Naive B cell (primary cell): Measurements from ENCODE around the gene NUDCD3. TPM values are rescaled to one million over a fixed set of nuclear protein-coding genes. Genes with fewer than 3 reads are reported as not detected.

Source experiments
- ATAC-seq, 2 donors: fragments of 150-1000 bp; cut with Tn5 transposase; 2 replicates each; pipeline ENCODE4 v1.10.0; 2021; ENCODE audit warnings: low read depth in 2 of 2, mild to moderate bottlenecking in 2 of 2, moderate library complexity in 2 of 2
- DNase-seq: peaks from one replicate; pipeline ENCODE4 v3.0.0; 2022
- H3K27ac Mint-ChIP-seq, 6 donors: one replicate each; pipeline ENCODE4 v1.8.0; 2020 to 2022; ENCODE audit warnings: mild to moderate bottlenecking in 6 of 6, mixed read lengths in 6 of 6, moderate library complexity in 5 of 6, inconsistent platforms in 2 of 6
- H3K27me3 Mint-ChIP-seq, 3 donors: one replicate each; pipeline ENCODE4 v1.8.0; 2021 to 2022; ENCODE audit warnings: mixed read lengths in 3 of 3, mild to moderate bottlenecking in 1 of 3
- H3K36me3 Mint-ChIP-seq, 2 donors: one replicate each; pipeline ENCODE4 v1.8.0; 2020 to 2022; ENCODE audit warnings: mixed read lengths in 2 of 2, inconsistent platforms in 1 of 2, mild to moderate bottlenecking in 1 of 2
- H3K4me1 Mint-ChIP-seq, 3 donors: one replicate each; pipeline ENCODE4 v1.8.0; 2020 to 2022; ENCODE audit warnings: mixed read lengths in 3 of 3, inconsistent platforms in 1 of 3, mild to moderate bottlenecking in 1 of 3, moderate library complexity in 1 of 3
- H3K4me3 Mint-ChIP-seq, 8 donors: one replicate each; pipeline ENCODE4 v1.8.0; 2020 to 2022; ENCODE audit warnings: mild to moderate bottlenecking in 8 of 8, mixed read lengths in 8 of 8, moderate library complexity in 8 of 8, inconsistent platforms in 2 of 8
- H3K9me3 Mint-ChIP-seq, 7 donors: one replicate each; pipeline ENCODE4 v1.8.0; 2020 to 2022; ENCODE audit warnings: mixed read lengths in 7 of 7, mild to moderate bottlenecking in 5 of 7, inconsistent platforms in 2 of 7, moderate library complexity in 1 of 7
- polyA plus RNA-seq, 6 donors: library from polyadenylated mRNA; unstranded; fragments of 300-500 nt; fragmentation: Illumina TruSeq; gene quantifications; one replicate each; pipeline ENCODE4 v1.2.3, GENCODE V29; 2021; ENCODE audit warnings: low read depth in 6 of 6

The NUDCD3 gene
- polyA plus RNA-seq, 6 donors from 2014 or later = 32.8 to 70.2 (median 64.4) TPM

- peaks cover 8 to 29% (median 13%) of the 10 kb centered on the region in 3 donors for H3K4me1 Mint-ChIP-seq
- no peak overlapping the region for H3K4me3 Mint-ChIP-seq
- peaks cover 7 to 22% (median 9%) of the 10 kb centered on the region in 3 donors for H3K27me3 Mint-ChIP-seq
- H3K9me3 Mint-ChIP-seq = no peaks in the 10 kb centered on the region
- peak overlapping the region in 4 of 6 donors; percentile 15 to 90 (median 68) for H3K27ac Mint-ChIP-seq
- DNase-seq = no peak
- no peaks in the 10 kb centered on the region for H3K36me3 Mint-ChIP-seq
- ATAC-seq = no peak
Measured at GRCh38 chr7:44376429-44377133, 113.9 kb downstream of the NUDCD3 start.

GRCh38 chr7:44375926-44376342 lies 114.5 kb downstream of the NUDCD3 start:
- Mint-ChIP-seq H3K27ac (no peak overlapping the region), H3K4me3 (no peak overlapping the region), H3K4me1 (peaks cover 8 to 29% (median 13%) of the 10 kb centered on the region in 3 donors), H3K27me3 (peaks cover 9 to 27% (median 13%) of the 10 kb centered on the region in 3 donors), H3K36me3 (no peaks in the 10 kb centered on the region), H3K9me3 (no peaks in the 10 kb centered on the region)
- ATAC-seq (no peak), DNase-seq (no peak)

GRCh38 chr7:44375236-44375699 lies 115.2 kb downstream of the NUDCD3 start:
- peaks cover 0 to under 1% (median 0%) of the 10 kb centered on the region in 7 donors for H3K9me3 Mint-ChIP-seq
- peak overlapping the region in 2 of 6 donors; percentile 19 to 26 for H3K27ac Mint-ChIP-seq
- ATAC-seq = no peak
- H3K27me3 Mint-ChIP-seq = peaks cover 14 to 30% (median 15%) of the 10 kb centered on the region in 3 donors
- H3K4me3 Mint-ChIP-seq = no peak overlapping the region
- no peaks in the 10 kb centered on the region for H3K36me3 Mint-ChIP-seq
- no peak for DNase-seq
- peaks cover 8 to 23% (median 13%) of the 10 kb centered on the region in 3 donors for H3K4me1 Mint-ChIP-seq

GRCh38 chr7:44374007-44374763 lies 116.3 kb downstream of the NUDCD3 start:
- DNase-seq (no peak), ATAC-seq (no peak)
- no peak overlapping the region for H3K4me3 Mint-ChIP-seq
- H3K27me3 Mint-ChIP-seq = peaks cover 20 to 41% (median 26%) of the 10 kb centered on the region in 3 donors
- peaks cover 8 to 16% (median 13%) of the 10 kb centered on the region in 3 donors for H3K4me1 Mint-ChIP-seq
- H3K27ac Mint-ChIP-seq = peak overlapping the region in 1 of 6 donors; percentile 82
- peaks cover 7 to 8% of the 10 kb centered on the region in 2 donors for H3K36me3 Mint-ChIP-seq
- peaks cover 0 to 10% (median 10%) of the 10 kb centered on the region in 7 donors for H3K9me3 Mint-ChIP-seq

DNA sequence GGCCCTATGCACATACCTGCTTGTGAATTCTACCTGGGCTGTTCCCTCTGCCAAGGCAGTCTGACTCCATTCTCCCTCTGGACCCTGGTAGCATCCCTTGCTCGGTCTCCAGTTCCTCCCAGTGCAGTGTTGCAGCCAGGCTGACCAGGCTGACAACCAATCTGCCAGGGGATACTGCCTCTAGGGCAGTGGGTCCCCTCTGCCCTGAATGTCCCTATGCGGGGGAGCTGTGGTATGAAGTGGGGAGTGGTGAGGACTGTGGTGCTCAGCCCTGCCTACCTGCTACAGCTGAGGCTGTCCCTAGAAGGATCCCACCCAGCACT lies 117.1 kb downstream of the NUDCD3 start:
- ATAC-seq (no peak), DNase-seq (no peak)
- peaks cover 11 to 13% of the 10 kb centered on the region in 2 donors for H3K36me3 Mint-ChIP-seq
- peaks cover 24 to 49% (median 33%) of the 10 kb centered on the region in 3 donors for H3K27me3 Mint-ChIP-seq
- peaks cover 8 to 16% (median 13%) of the 10 kb centered on the region in 3 donors for H3K4me1 Mint-ChIP-seq
- peak overlapping the region in 2 of 6 donors; percentile 3 to 93 for H3K27ac Mint-ChIP-seq
- H3K4me3 Mint-ChIP-seq = no peak overlapping the region
- H3K9me3 Mint-ChIP-seq = peaks cover 0 to 16% (median 14%) of the 10 kb centered on the region in 7 donors

- Mint-ChIP-seq H3K27ac (peak overlapping the region in 2 of 6 donors; percentile 3 to 93), H3K4me3 (peak overlapping the region in 1 of 8 donors; percentile 9)
Measured at GRCh38 chr7:44372560-44373417, 117.7 kb downstream of the NUDCD3 start.

GRCh38 chr7:44368885-44369284 lies 121.6 kb downstream of the NUDCD3 start:
- Mint-ChIP-seq H3K27ac (no peak overlapping the region), H3K4me1 (no peaks in the 10 kb centered on the region), H3K9me3 (peaks cover 0 to 22% (median 14%) of the 10 kb centered on the region in 7 donors), H3K36me3 (peaks cover 11 to 13% of the 10 kb centered on the region in 2 donors), H3K4me3 (no peak overlapping the region), H3K27me3 (peaks cover 33 to 57% (median 47%) of the 10 kb centered on the region in 3 donors)
- ATAC-seq (no peak), DNase-seq (no peak)

More at GRCh38 chr7:44372560-44373417, 117.7 kb downstream of the NUDCD3 start:
- Mint-ChIP-seq H3K4me1 (peaks cover 5 to 16% (median 12%) of the 10 kb centered on the region in 3 donors), H3K9me3 (peaks cover 0 to 21% (median 14%) of the 10 kb centered on the region in 7 donors), H3K27me3 (peaks cover 24 to 55% (median 39%) of the 10 kb centered on the region in 3 donors), H3K36me3 (peaks cover 11 to 13% of the 10 kb centered on the region in 2 donors)
- DNase-seq (no peak), ATAC-seq (no peak)

DNA sequence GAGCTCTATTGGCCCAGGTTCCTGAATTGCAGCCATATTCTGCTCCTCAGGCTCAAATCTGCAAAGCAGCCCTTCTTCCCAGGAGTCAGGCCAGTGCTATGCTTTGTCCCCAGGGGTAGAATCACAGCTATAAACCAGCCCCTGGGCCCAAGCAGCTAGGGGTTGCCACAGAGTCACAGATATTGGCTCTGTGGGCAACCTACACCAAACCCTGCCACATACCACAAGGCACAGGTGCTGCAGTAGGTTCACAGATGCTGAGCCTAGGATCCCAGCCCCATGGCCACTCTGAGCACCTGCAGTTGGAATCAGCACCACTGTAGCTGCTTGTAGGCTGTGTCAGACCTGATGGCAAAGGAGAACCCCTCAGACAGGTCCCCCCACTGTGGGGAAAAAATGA lies 122.0 kb downstream of the NUDCD3 start:
- no peak overlapping the region for H3K27ac Mint-ChIP-seq
- no peak overlapping the region for H3K4me3 Mint-ChIP-seq
- H3K9me3 Mint-ChIP-seq = peaks cover 0 to 22% (median 14%) of the 10 kb centered on the region in 7 donors
- H3K36me3 Mint-ChIP-seq = peaks cover 11 to 13% of the 10 kb centered on the region in 2 donors
- ATAC-seq (no peak), DNase-seq (no peak)
- H3K4me1 Mint-ChIP-seq = no peaks in the 10 kb centered on the region
- H3K27me3 Mint-ChIP-seq = peaks cover 32 to 57% (median 50%) of the 10 kb centered on the region in 3 donors

GRCh38 chr7:44367475-44368043 lies 122.9 kb downstream of the NUDCD3 start:
- DNase-seq (no peak), ATAC-seq (no peak)
- peaks cover under 1 to 22% (median 14%) of the 10 kb centered on the region in 7 donors for H3K9me3 Mint-ChIP-seq
- peaks cover 11 to 16% of the 10 kb centered on the region in 2 donors for H3K36me3 Mint-ChIP-seq
- H3K4me3 Mint-ChIP-seq = no peak overlapping the region
- H3K4me1 Mint-ChIP-seq = no peaks in the 10 kb centered on the region
- no peak overlapping the region for H3K27ac Mint-ChIP-seq
- peaks cover 28 to 61% (median 58%) of the 10 kb centered on the region in 3 donors for H3K27me3 Mint-ChIP-seq

DNA sequence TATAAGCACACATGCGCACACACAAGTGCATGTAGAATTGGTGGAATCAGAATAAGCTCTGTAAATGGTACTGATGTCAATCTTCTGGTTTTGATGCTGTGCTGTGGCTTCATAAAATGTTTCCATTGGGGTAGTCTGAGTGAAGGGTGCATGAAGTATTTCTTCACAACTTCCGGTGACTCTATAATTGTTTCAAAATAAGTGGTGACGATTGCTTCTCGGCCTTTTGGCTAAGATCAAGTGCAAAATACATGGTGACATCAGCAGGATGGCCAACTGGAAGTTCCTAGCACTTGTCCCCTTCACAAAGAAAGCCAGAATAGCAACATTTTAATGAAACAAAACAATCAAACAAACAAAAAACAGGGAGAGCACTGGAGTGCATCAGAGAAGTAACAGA lies 123.5 kb downstream of the NUDCD3 start:
- DNase-seq = no peak
- no peak overlapping the region for H3K27ac Mint-ChIP-seq

DNA sequence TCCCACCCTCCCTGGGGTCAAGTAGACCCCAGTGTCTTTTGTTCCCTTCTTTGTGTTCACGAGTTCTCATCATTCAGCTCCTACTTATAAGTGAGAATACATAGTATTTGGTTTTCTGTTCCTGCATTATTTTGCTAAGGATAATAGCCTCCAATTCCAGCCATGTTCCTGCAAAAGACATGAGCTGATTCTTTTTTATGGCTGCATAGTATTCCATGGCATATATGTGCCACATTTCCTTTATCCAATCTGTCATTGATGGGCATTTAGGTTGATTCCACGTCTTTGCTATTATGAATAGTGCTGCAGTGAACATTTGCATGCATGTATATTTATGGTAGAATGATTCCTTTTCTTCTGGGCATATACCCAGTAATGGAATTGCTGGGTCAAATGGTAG lies 136.8 kb downstream of the NUDCD3 start:
- H3K27me3 Mint-ChIP-seq = peaks cover 35 to 67% (median 64%) of the 10 kb centered on the region in 3 donors
- peaks cover 14 to 48% (median 32%) of the 10 kb centered on the region in 7 donors for H3K9me3 Mint-ChIP-seq
- H3K4me3 Mint-ChIP-seq = no peak overlapping the region
- H3K27ac Mint-ChIP-seq = no peak overlapping the region
- DNase-seq (no peak), ATAC-seq (no peak)
- peaks cover 12 to 48% of the 10 kb centered on the region in 2 donors for H3K36me3 Mint-ChIP-seq
- H3K4me1 Mint-ChIP-seq = no peaks in the 10 kb centered on the region

More for the DNA sequence above, 123.5 kb downstream of the NUDCD3 start:
- Mint-ChIP-seq H3K4me1 (no peaks in the 10 kb centered on the region), H3K36me3 (peaks cover 11 to 21% of the 10 kb centered on the region in 2 donors), H3K4me3 (no peak overlapping the region), H3K27me3 (peaks cover 25 to 67% (median 63%) of the 10 kb centered on the region in 3 donors), H3K9me3 (peaks cover 3 to 25% (median 19%) of the 10 kb centered on the region in 7 donors)
- no peak for ATAC-seq
